CD4-positive, alpha-beta memory T cell (primary cell): ENCODE data around the gene MYO18A. TPM values are rescaled to one million over a fixed set of nuclear protein-coding genes. Genes with fewer than 3 reads are reported as not detected.

Experiments used
- CTCF ChIA-PET: fragments of 350-600 bp; sonication (Branson Sonifier 250); formaldehyde crosslinking; loops from one replicate; lab custom pipeline; 2021; ENCODE audit warnings: inconsistent platforms; ENCODE audit not compliant: partially characterized antibody; lab: Charles Lee
- POLR2A ChIA-PET: fragments of 350-600 bp; sonication (Branson Sonifier 250); formaldehyde crosslinking; loops from one replicate; lab custom pipeline; 2021; ENCODE audit not compliant: partially characterized antibody; lab: Charles Lee
- DNase-seq, 5 donors: peaks; one replicate each; pipeline versions ENCODE4 v3.0.0 to v3.0.0-alpha.2; 2020 to 2022; ENCODE audit warnings: mixed read lengths in 1 of 5
- H3K27ac ChIP-seq: one replicate; pipeline ENCODE4 v1.7.0; 2013; ENCODE audit warnings: low read depth, low read length
- H3K27me3 ChIP-seq: 2 replicates; pipeline ENCODE4 v1.7.0; 2013; ENCODE audit warnings: mild to moderate bottlenecking, low read length, moderate library complexity; ENCODE audit not compliant: insufficient read depth
- H3K36me3 ChIP-seq: 2 replicates; pipeline ENCODE4 v1.7.0; 2013; ENCODE audit warnings: mild to moderate bottlenecking, low read length, moderate library complexity; ENCODE audit not compliant: insufficient read depth
- H3K4me1 ChIP-seq: 2 replicates; pipeline ENCODE4 v1.7.0; 2013; ENCODE audit warnings: mild to moderate bottlenecking, low read length, moderate library complexity; ENCODE audit not compliant: insufficient read depth
- H3K4me3 ChIP-seq, 2 donors: one replicate each; pipeline ENCODE4 v1.7.0; 2013; ENCODE audit warnings: low read length in 2 of 2, mild to moderate bottlenecking in 1 of 2
- H3K9me3 ChIP-seq, 2 donors: one replicate each; pipeline ENCODE4 v1.7.0; 2013; ENCODE audit warnings: low read length in 2 of 2, control low read depth in 1 of 2; ENCODE audit not compliant: control insufficient read depth in 1 of 2
- H3K27ac Mint-ChIP-seq, 7 donors: one replicate each; pipeline ENCODE4 v1.8.0; 2020 to 2021; ENCODE audit warnings: mixed read lengths in 7 of 7, mild to moderate bottlenecking in 6 of 7, inconsistent platforms in 3 of 7, moderate library complexity in 3 of 7
- H3K27me3 Mint-ChIP-seq, 2 donors: one replicate each; pipeline ENCODE4 v1.8.0; 2020 to 2021; ENCODE audit warnings: mixed read lengths in 2 of 2
- H3K36me3 Mint-ChIP-seq, 2 donors: one replicate each; pipeline ENCODE4 v1.8.0; 2020 to 2021; ENCODE audit warnings: mixed read lengths in 2 of 2, inconsistent platforms in 1 of 2, mild to moderate bottlenecking in 1 of 2
- H3K4me1 Mint-ChIP-seq, 4 donors: one replicate each; pipeline ENCODE4 v1.8.0; 2020 to 2021; ENCODE audit warnings: mixed read lengths in 4 of 4, mild to moderate bottlenecking in 1 of 4
- H3K4me3 Mint-ChIP-seq, 8 donors: one replicate each; pipeline ENCODE4 v1.8.0; 2020 to 2021; ENCODE audit warnings: mixed read lengths in 8 of 8, mild to moderate bottlenecking in 7 of 8, moderate library complexity in 6 of 8, inconsistent platforms in 3 of 8
- H3K9me3 Mint-ChIP-seq, 8 donors: one replicate each; pipeline ENCODE4 v1.8.0; 2020 to 2021; ENCODE audit warnings: mixed read lengths in 8 of 8, mild to moderate bottlenecking in 5 of 8, inconsistent platforms in 3 of 8, moderate library complexity in 1 of 8
- intact Hi-C: fragments of 100-400 bp; cut with micrococcal nuclease; formaldehyde crosslinking; loops from one replicate; pipeline ENCODE4 v1.15.1; 2023
- polyA plus RNA-seq, 2 donors: library from polyadenylated mRNA; unstranded; fragments of 300-500 nt; fragmentation: Illumina TruSeq; gene quantifications; one replicate each; pipeline ENCODE4 v1.2.3, GENCODE V29; 2021
- total RNA-seq, 2 experiments: library from RNA; stranded (reverse); gene quantifications; one replicate each; pipeline ENCODE4 v1.2.3, GENCODE V29; 2021

The MYO18A gene
- total and polyA plus RNA-seq, 4 experiments from 2014 or later, result 6.0 to 136 (median 89.5) TPM

DNA sequence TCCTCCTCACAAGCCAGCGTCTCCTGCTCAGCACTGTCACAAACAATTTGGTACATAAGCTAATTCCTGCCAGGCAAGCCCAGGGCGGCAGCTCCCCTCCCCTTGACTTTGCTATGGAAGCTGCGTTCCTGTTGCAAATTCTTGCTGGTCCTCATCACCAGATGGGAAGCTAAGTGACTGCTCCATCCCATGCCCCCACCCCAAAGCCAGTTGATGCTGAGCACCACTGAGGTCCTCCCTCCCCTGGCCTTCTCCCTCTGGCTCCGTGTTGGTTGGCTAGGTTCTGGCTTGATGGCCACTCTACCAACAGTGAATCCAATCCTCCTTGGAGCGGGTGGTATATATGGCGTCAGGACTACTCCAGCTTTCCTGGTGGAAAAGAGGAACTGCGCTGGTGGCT, 102.9 kb downstream of the MYO18A start:
- ChIA-PET POLR2A (no interaction called here), CTCF (interaction anchor here (1.0 kb wide), 1 partner anchor 111 kb away, joined by 3 read pairs; no protein-coding TSS in a partner anchor)
- peaks cover 18% of the 10 kb centered on the region for H3K36me3 ChIP-seq
- no peak overlapping the region for H3K4me3 Mint-ChIP-seq
- intact Hi-C loops, result no loop called here
- H3K4me1 ChIP-seq, result no peaks in the 10 kb centered on the region
- H3K27ac Mint-ChIP-seq, result peak overlapping the region in 1 of 7 donors; percentile 59
- no peak overlapping the region for H3K4me3 ChIP-seq
- no peaks in the 10 kb centered on the region for H3K27me3 Mint-ChIP-seq
- H3K27ac ChIP-seq, result no peak overlapping the region
- H3K9me3 ChIP-seq, result no peaks in the 10 kb centered on the region
- H3K9me3 Mint-ChIP-seq, result no peaks in the 10 kb centered on the region
- DNase-seq, result no peak
- H3K4me1 Mint-ChIP-seq, result peaks cover 0 to 4% (median under 1%) of the 10 kb centered on the region in 4 donors
- H3K27me3 ChIP-seq, result no peaks in the 10 kb centered on the region
- H3K36me3 Mint-ChIP-seq, result peaks cover 16 to 55% of the 10 kb centered on the region in 2 donors

DNA sequence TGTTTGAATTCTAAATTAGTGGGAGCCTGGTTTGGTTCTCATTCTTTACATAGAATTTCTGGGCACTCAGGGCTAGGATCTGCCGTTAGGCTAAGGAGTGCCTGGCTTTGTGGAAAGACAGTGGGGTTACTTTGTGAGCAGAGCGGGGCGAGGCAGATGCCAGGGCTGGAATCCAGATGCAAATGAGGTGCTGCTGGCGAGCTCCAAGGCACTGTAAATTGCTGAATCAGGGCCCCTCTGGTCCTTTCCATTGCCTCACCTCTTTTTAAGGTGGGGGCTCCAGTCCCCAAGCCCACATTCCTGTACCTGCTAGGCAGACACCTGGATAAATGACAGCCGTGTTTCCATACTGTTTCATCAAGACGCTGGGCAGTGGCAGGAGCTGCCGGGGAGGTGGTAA, 103.5 kb downstream of the MYO18A start:
- H3K9me3 Mint-ChIP-seq, result no peaks in the 10 kb centered on the region
- peak overlapping the region in 2 of 7 donors; percentile 53 to 81 for H3K27ac Mint-ChIP-seq
- H3K4me3 Mint-ChIP-seq, result peak overlapping the region in 1 of 8 donors; percentile 28
- peaks cover 14 to 51% of the 10 kb centered on the region in 2 donors for H3K36me3 Mint-ChIP-seq
- no peaks in the 10 kb centered on the region for H3K9me3 ChIP-seq
- H3K4me3 ChIP-seq, result no peak overlapping the region
- peaks cover 0 to 4% (median under 1%) of the 10 kb centered on the region in 4 donors for H3K4me1 Mint-ChIP-seq
- H3K27me3 ChIP-seq, result no peaks in the 10 kb centered on the region
- no peak overlapping the region for H3K27ac ChIP-seq
- DNase-seq, result no peak
- H3K36me3 ChIP-seq, result peaks cover 12% of the 10 kb centered on the region
- CTCF ChIA-PET, result interaction anchor here (1.0 kb wide), 1 partner anchor 124 kb away, joined by 3 read pairs; no protein-coding TSS in a partner anchor
- no peaks in the 10 kb centered on the region for H3K27me3 Mint-ChIP-seq
- intact Hi-C loops, result no loop called here
- POLR2A ChIA-PET, result no interaction called here
- no peaks in the 10 kb centered on the region for H3K4me1 ChIP-seq

DNA sequence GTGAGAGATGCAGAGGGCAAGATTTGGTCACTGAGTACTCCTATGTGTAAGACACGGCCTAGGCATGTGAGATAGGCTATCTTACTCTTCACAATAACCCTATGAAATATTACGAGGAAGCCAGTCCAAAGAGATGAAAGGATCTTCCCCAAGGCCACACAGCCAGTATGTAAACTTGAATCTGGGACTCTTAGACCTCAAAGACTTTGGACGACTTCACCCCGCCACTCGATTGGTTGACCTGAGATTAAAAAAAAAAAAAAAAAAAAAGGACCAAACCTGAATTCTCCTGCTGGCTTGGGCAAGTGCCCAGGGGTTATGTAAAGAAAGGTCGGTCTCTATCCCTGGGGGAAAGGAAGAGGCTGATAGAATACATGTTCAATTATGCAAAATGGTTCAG, 104.1 kb downstream of the MYO18A start:
- Mint-ChIP-seq H3K4me1 (peaks cover 0 to 4% (median 2%) of the 10 kb centered on the region in 4 donors), H3K9me3 (no peaks in the 10 kb centered on the region), H3K27ac (peak overlapping the region in 2 of 7 donors; percentile 35 to 53), H3K27me3 (no peaks in the 10 kb centered on the region), H3K36me3 (peaks cover 8 to 45% of the 10 kb centered on the region in 2 donors), H3K4me3 (no peak overlapping the region)
- intact Hi-C loops, result no loop called here
- Histone ChIP-seq H3K27ac (no peak overlapping the region), H3K27me3 (no peaks in the 10 kb centered on the region), H3K9me3 (no peaks in the 10 kb centered on the region), H3K4me1 (no peaks in the 10 kb centered on the region), H3K4me3 (no peak overlapping the region), H3K36me3 (peaks cover 10% of the 10 kb centered on the region)
- DNase-seq, result no peak
- POLR2A ChIA-PET, result no interaction called here
- CTCF ChIA-PET, result interaction anchor here (1.0 kb wide), 1 partner anchor 123 kb away, joined by 3 read pairs; no protein-coding TSS in a partner anchor

DNA sequence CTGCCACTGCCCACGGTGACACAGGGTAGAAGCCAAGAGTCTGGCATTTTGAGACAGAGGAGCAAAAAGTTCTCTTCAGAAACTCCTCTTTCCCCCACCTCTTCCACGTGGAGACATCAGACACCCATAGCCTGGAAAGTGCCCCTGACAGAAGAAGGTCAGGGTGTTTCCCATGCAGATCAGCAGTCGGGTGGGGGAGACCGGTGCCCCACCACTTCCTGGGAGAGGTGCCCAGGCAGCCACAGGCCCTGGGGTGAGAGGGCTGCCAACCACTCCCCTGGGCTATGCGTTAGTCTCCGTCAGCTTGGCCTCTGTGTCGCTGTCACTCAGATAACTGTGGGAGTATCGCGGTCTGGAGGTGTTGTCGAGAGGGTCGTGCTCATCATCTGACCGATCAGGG, 105.7 kb downstream of the MYO18A start:
- Mint-ChIP-seq H3K27ac (peak overlapping the region in 1 of 7 donors; percentile 29), H3K4me3 (no peak overlapping the region), H3K27me3 (no peaks in the 10 kb centered on the region), H3K4me1 (peaks cover 0 to 5% (median 3%) of the 10 kb centered on the region in 4 donors), H3K9me3 (no peaks in the 10 kb centered on the region), H3K36me3 (peaks cover 4 to 34% of the 10 kb centered on the region in 2 donors)
- CTCF ChIA-PET, result interaction anchor here (1.8 kb wide), 1 partner anchor 42 kb away, joined by 7 read pairs; no protein-coding TSS in a partner anchor
- H3K27me3 ChIP-seq, result no peaks in the 10 kb centered on the region
- POLR2A ChIA-PET, result no interaction called here
- peaks cover 6% of the 10 kb centered on the region for H3K36me3 ChIP-seq
- no peaks in the 10 kb centered on the region for H3K4me1 ChIP-seq
- intact Hi-C loops, result no loop called here
- H3K4me3 ChIP-seq, result no peak overlapping the region
- no peak for DNase-seq
- H3K9me3 ChIP-seq, result no peaks in the 10 kb centered on the region
- H3K27ac ChIP-seq, result no peak overlapping the region

DNA sequence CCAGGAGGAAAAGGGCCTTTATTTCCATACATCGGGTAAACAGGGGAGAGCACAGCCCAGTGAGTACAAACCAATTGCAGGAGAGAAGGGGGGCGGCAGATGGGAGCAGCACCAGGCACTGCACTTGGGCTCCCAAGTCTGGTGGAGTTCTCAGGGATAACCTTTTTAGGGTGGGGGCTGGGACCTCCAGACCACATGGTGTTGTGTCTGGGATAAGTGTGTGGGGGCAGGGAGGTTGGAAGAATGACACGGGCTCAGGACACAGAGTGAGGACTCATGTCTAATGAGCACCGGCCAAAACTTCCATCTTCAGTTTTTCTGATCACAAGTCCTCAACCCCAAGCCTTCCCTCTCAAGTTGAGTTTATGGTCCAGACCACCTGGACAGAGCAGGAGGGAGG, 106.7 kb downstream of the MYO18A start:
- peak overlapping the region in 3 of 7 donors; percentile 18 to 63 (median 23) for H3K27ac Mint-ChIP-seq
- ChIA-PET CTCF (interaction anchor here (1.2 to 1.8 kb wide), 2 partner anchors 43 to 108 kb away, joined by 4 to 7 read pairs; no protein-coding TSS in a partner anchor), POLR2A (no interaction called here)
- H3K4me1 Mint-ChIP-seq, result peaks cover 0 to 5% (median 3%) of the 10 kb centered on the region in 4 donors
- no peaks in the 10 kb centered on the region for H3K36me3 ChIP-seq
- intact Hi-C loops, result no loop called here
- H3K4me3 ChIP-seq, result no peak overlapping the region
- no peaks in the 10 kb centered on the region for H3K4me1 ChIP-seq
- no peaks in the 10 kb centered on the region for H3K27me3 ChIP-seq
- peaks cover 3 to 26% of the 10 kb centered on the region in 2 donors for H3K36me3 Mint-ChIP-seq
- H3K9me3 Mint-ChIP-seq, result no peaks in the 10 kb centered on the region
- H3K4me3 Mint-ChIP-seq, result no peak overlapping the region
- no peak overlapping the region for H3K27ac ChIP-seq
- no peaks in the 10 kb centered on the region for H3K27me3 Mint-ChIP-seq
- H3K9me3 ChIP-seq, result no peaks in the 10 kb centered on the region
- no peak for DNase-seq

DNA sequence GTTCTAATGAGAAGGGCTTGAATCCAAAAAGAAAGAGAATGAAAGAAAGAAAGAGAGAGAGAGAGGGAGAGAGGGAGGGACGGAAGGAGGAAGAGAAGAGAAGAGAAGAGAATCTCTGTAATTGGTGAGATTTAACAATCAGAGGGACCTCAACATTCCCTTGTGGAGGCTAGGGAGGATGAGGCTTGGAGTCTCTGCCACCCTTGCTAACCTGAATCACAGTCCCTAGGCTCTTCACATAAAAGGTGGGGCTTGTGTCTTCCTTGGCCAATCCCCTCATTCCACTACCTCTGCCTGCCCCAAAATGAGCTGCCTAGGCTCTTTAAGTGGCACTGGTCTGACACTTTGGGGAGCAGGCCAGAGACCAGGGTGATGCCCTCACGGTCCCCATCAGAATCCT, 107.2 kb downstream of the MYO18A start:
- CTCF ChIA-PET, result interaction anchor here (1.2 to 1.8 kb wide), 3 partner anchors 39 to 107 kb away, joined by 4 to 7 read pairs (median 4); no protein-coding TSS in a partner anchor
- Histone ChIP-seq H3K4me1 (no peaks in the 10 kb centered on the region), H3K27me3 (no peaks in the 10 kb centered on the region), H3K36me3 (no peaks in the 10 kb centered on the region), H3K4me3 (no peak overlapping the region), H3K27ac (no peak overlapping the region), H3K9me3 (no peaks in the 10 kb centered on the region)
- Mint-ChIP-seq H3K9me3 (no peaks in the 10 kb centered on the region), H3K4me1 (peaks cover 0 to 5% (median 3%) of the 10 kb centered on the region in 4 donors), H3K27me3 (no peaks in the 10 kb centered on the region), H3K4me3 (no peak overlapping the region), H3K36me3 (peaks cover 0 to 23% of the 10 kb centered on the region in 2 donors), H3K27ac (peak overlapping the region in 3 of 7 donors; percentile 28 to 72 (median 63))
- intact Hi-C loops, result no loop called here
- no peak for DNase-seq
- POLR2A ChIA-PET, result no interaction called here

DNA sequence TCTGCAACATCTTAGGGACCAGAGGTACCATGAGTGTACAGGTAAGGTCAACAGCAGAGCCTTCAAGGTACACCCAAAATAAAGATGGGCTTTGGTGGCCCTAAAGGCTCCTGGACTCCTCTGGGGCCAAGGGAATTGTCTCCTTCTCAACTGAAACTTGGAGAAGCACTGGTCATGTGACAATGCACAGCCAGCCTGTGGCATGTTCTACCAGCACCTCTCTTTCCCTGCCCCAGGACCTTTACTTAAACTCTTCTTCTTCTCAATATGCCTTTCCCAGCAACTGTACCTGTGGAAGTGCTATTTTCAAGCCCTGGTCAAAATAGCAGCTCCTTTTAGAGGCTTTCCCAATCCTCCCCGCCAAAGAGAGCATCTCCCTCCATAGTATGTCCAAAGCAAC, 108.9 kb downstream of the MYO18A start:
- ChIA-PET POLR2A (no interaction called here), CTCF (interaction anchor here (0.7 to 1.6 kb wide), 2 partner anchors 11 to 41 kb away, joined by 4 read pairs; no protein-coding TSS in a partner anchor)
- DNase-seq, result no peak
- H3K27me3 ChIP-seq, result no peaks in the 10 kb centered on the region
- H3K9me3 ChIP-seq, result no peaks in the 10 kb centered on the region
- H3K4me1 ChIP-seq, result no peaks in the 10 kb centered on the region
- intact Hi-C loops, result no loop called here
- peaks cover 0 to 13% of the 10 kb centered on the region in 2 donors for H3K36me3 Mint-ChIP-seq
- no peaks in the 10 kb centered on the region for H3K36me3 ChIP-seq
- no peak overlapping the region for H3K4me3 ChIP-seq
- no peak overlapping the region for H3K4me3 Mint-ChIP-seq
- peak overlapping the region in 1 of 7 donors; percentile 49 for H3K27ac Mint-ChIP-seq
- no peaks in the 10 kb centered on the region for H3K9me3 Mint-ChIP-seq
- H3K27me3 Mint-ChIP-seq, result no peaks in the 10 kb centered on the region
- H3K27ac ChIP-seq, result no peak overlapping the region
- peaks cover 0 to 5% (median 3%) of the 10 kb centered on the region in 4 donors for H3K4me1 Mint-ChIP-seq
